ENCODE data around the gene PXK. TPM values are rescaled to one million over a fixed set of nuclear protein-coding genes. Genes with fewer than 3 reads are reported as not detected.
"Not testable (repeated sequence)": the region's sequence is repeated elsewhere in the genome, so short reads cannot be mapped to it uniquely, and the experiment has no call there.

The PXK gene
- polyA plus RNA-seq, 3 donors = 7.1 to 21.1 (median 15.4) TPM

- no peak overlapping the region for H3K27ac ChIP-seq (ENCODE audit: low read depth, low read length)
- 0 to 59% (median 0%) methylated on average over 1 of the region's 1 CpG for WGBS, 3 donors
These were observed 97.0 kb downstream of the PXK start for GRCh38 chr3:58429657-58430056.

GRCh38 chr3:58432905-58433304 is 100.2 kb downstream of the PXK start:
- H3K27ac ChIP-seq (ENCODE audit: low read depth, low read length) = no peak overlapping the region
- WGBS, 3 donors = 55 to 64% (median 60%) methylated on average over 6 of the region's 6 CpGs

- WGBS, 3 donors = 0% methylated on average over 61 to 67 of the region's 67 CpGs
- H3K27ac ChIP-seq (ENCODE audit: low read depth, low read length) = peak within 1 kb of the TSS; percentile 52
These were observed 100.9 kb downstream of the PXK start, which contains the start of gene PDHB for GRCh38 chr3:58433400-58434167. TSS of gene PDHB (minus strand) at chr3:58433832. CDS start at chr3:58433809, 23 bp downstream.

GRCh38 chr3:58434168-58434504 is 101.4 kb downstream of the PXK start:
- H3K27ac ChIP-seq (ENCODE audit: low read depth, low read length) = no peak overlapping the region
- WGBS, 3 donors = 55 to 59% (median 58%) methylated on average over 3 of the region's 3 CpGs

- WGBS, 3 donors = 90 to 91% (median 91%) methylated on average over 11 of the region's 11 CpGs
- H3K27ac ChIP-seq (ENCODE audit: low read depth, low read length) = no peak overlapping the region
These were observed 101.8 kb downstream of the PXK start for GRCh38 chr3:58434511-58434910.

GRCh38 chr3:58434990-58435389 is 102.3 kb downstream of the PXK start:
- WGBS, 3 donors = 50 to 77% (median 76%) methylated on average over 1 of the region's 1 CpG
- H3K27ac ChIP-seq (ENCODE audit: low read depth, low read length) = no peak overlapping the region

GRCh38 chr3:58437276-58437675 is 104.6 kb downstream of the PXK start:
- WGBS, 3 donors = 77 to 82% (median 81%) methylated on average over 8 of the region's 8 CpGs
- not testable (repeated sequence) for H3K27ac ChIP-seq (ENCODE audit: low read depth, low read length)

- H3K27ac ChIP-seq (ENCODE audit: low read depth, low read length) = not testable (repeated sequence)
- 79 to 84% (median 81%) methylated on average over 6 of the region's 6 CpGs for WGBS, 3 donors
These were observed 108.3 kb downstream of the PXK start for GRCh38 chr3:58440996-58441355.

GRCh38 chr3:58441514-58442450 is 109.1 kb downstream of the PXK start:
- 72 to 78% (median 73%) methylated on average over 4 of the region's 4 CpGs for WGBS, 3 donors
- no peak overlapping the region for H3K27ac ChIP-seq (ENCODE audit: low read depth, low read length)

- 62 to 73% (median 72%) methylated on average over 1 of the region's 1 CpG for WGBS, 3 donors
These were observed 119.5 kb downstream of the PXK start for GRCh38 chr3:58452176-58452575.

GRCh38 chr3:58459160-58459559 is 126.5 kb downstream of the PXK start:
- WGBS, 3 donors = 79 to 88% (median 80%) methylated on average over 4 of the region's 4 CpGs
- no peak overlapping the region for H3K27ac ChIP-seq (ENCODE audit: low read depth, low read length)

More at GRCh38 chr3:58452176-58452575, 119.5 kb downstream of the PXK start:
- H3K27ac ChIP-seq (ENCODE audit: low read depth, low read length) = no peak overlapping the region

- no peak overlapping the region for H3K27ac ChIP-seq (ENCODE audit: low read depth, low read length)
- WGBS, 3 donors = 64 to 78% (median 72%) methylated on average over 4 of the region's 4 CpGs
These were observed 130.1 kb downstream of the PXK start for GRCh38 chr3:58462829-58463180.

GRCh38 chr3:58463181-58463941 is 130.7 kb downstream of the PXK start:
- WGBS, 3 donors = 13 to 18% (median 15%) methylated on average over 18 of the region's 18 CpGs
- no peak overlapping the region for H3K27ac ChIP-seq (ENCODE audit: low read depth, low read length)

GRCh38 chr3:58463942-58464271 is 131.2 kb downstream of the PXK start:
- no peak overlapping the region for H3K27ac ChIP-seq (ENCODE audit: low read depth, low read length)
- 36 to 44% (median 38%) methylated on average over 5 of the region's 5 CpGs for WGBS, 3 donors

GRCh38 chr3:58464866-58465265 is 132.2 kb downstream of the PXK start:
- no peak overlapping the region for H3K27ac ChIP-seq (ENCODE audit: low read depth, low read length)
- WGBS, 3 donors = 67 to 80% (median 72%) methylated on average over 3 of the region's 3 CpGs

GRCh38 chr3:58466899-58467563 is 134.3 kb downstream of the PXK start:
- 78 to 95% (median 90%) methylated on average over 4 of the region's 4 CpGs for WGBS, 3 donors

GRCh38 chr3:58469096-58469495 is 136.4 kb downstream of the PXK start:
- 82 to 84% (median 83%) methylated on average over 4 of the region's 4 CpGs for WGBS, 3 donors
- no peak overlapping the region for H3K27ac ChIP-seq (ENCODE audit: low read depth, low read length)

More at GRCh38 chr3:58466899-58467563, 134.3 kb downstream of the PXK start:
- no peak overlapping the region for H3K27ac ChIP-seq (ENCODE audit: low read depth, low read length)

GRCh38 chr3:58470363-58471024 is 137.8 kb downstream of the PXK start:
- no peak overlapping the region for H3K27ac ChIP-seq (ENCODE audit: low read depth, low read length)
- WGBS, 3 donors = 92 to 93% (median 93%) methylated on average over 12 of the region's 12 CpGs
